ENCODE results near the gene DRAM2. TPM values are rescaled to one million over a fixed set of nuclear protein-coding genes. Genes with fewer than 3 reads are reported as not detected.
A peak's percentile ranks its signal among the peaks of the same experiment; 100 is the strongest.

The DRAM2 gene
- total and polyA plus RNA-seq, 12 donors = 21.2 to 126 (median 50.8) TPM

- Histone ChIP-seq H3K9me3 (replicated peaks in 1 of 3) (no peaks in the 10 kb centered on the region), H3K36me3 (replicated peaks in 1 of 2) (peaks cover 0 to 28% of the 10 kb centered on the region in 2 donors), H3K27me3 (no peaks in the 10 kb centered on the region), H3K27ac (no peak overlapping the region), H3K4me1 (replicated peaks in 1 of 2) (peaks cover 24 to 55% of the 10 kb centered on the region in 2 donors), H3K4me3 (no peak overlapping the region)
- DNase-seq = no peak
- intact Hi-C loops (cut with DNase I) = no loop called here
- TF ChIP-seq CTCF (IDR thresholded peaks at IDR 0.05) = no peak
- TF ChIP-seq POLR2A (IDR thresholded peaks at IDR 0.05) = no peak
- 94 to 100% (median 97%) methylated on average over 1 to 2 of the region's 2 CpGs for WGBS, 4 donors
These were observed 5.6 kb upstream of the DRAM2 start for GRCh38 chr1:111145542-111145941.

- intact Hi-C loops (cut with DNase I) = no loop called here
- 78 to 83% (median 81%) methylated on average over 5 of the region's 5 CpGs for WGBS, 4 donors
- no peaks in the 10 kb centered on the region for H3K9me3 ChIP-seq (replicated peaks in 1 of 3)
- no peaks in the 10 kb centered on the region for H3K27me3 ChIP-seq
- no peak for DNase-seq
- TF ChIP-seq CTCF (IDR thresholded peaks at IDR 0.05) (no peak), POLR2A (IDR thresholded peaks at IDR 0.05) (no peak)
- H3K4me3 ChIP-seq = no peak overlapping the region
- H3K27ac ChIP-seq = no peak overlapping the region
- peaks cover 22 to 45% of the 10 kb centered on the region in 2 donors for H3K4me1 ChIP-seq (replicated peaks in 1 of 2)
- H3K36me3 ChIP-seq (replicated peaks in 1 of 2) = no peaks in the 10 kb centered on the region
These were observed 2.6 kb upstream of the DRAM2 start for GRCh38 chr1:111142356-111142975.

- Histone ChIP-seq H3K9me3 (replicated peaks in 1 of 3) (no peaks in the 10 kb centered on the region), H3K4me1 (replicated peaks in 1 of 2) (peaks cover 22 to 36% of the 10 kb centered on the region in 2 donors), H3K36me3 (replicated peaks in 1 of 2) (no peaks in the 10 kb centered on the region), H3K27me3 (no peaks in the 10 kb centered on the region), H3K27ac (no peak overlapping the region), H3K4me3 (peak overlapping the region in 1 of 4 donors; percentile 95)
- 39 to 47% (median 44%) methylated on average over 5 of the region's 5 CpGs for WGBS, 4 donors
- intact Hi-C loops (cut with DNase I) = no loop called here
- DNase-seq = no peak
- TF ChIP-seq POLR2A (IDR thresholded peaks at IDR 0.05) (no peak), CTCF (IDR thresholded peaks at IDR 0.05) (no peak)
These were observed 1.6 kb upstream of the DRAM2 start for GRCh38 chr1:111141245-111142220.

- intact Hi-C loops (cut with DNase I) = no loop called here
- H3K9me3 ChIP-seq (replicated peaks in 1 of 3) = no peaks in the 10 kb centered on the region
- peaks cover 18 to 32% of the 10 kb centered on the region in 2 donors for H3K4me1 ChIP-seq (replicated peaks in 1 of 2)
These were observed 731 bp upstream of the DRAM2 start for GRCh38 chr1:111140680-111140967.

More at GRCh38 chr1:111140680-111140967, 731 bp upstream of the DRAM2 start:
- Histone ChIP-seq H3K4me3 (peak overlapping the region; percentile 71 to 99 (median 88)), H3K36me3 (replicated peaks in 1 of 2) (no peaks in the 10 kb centered on the region), H3K27ac (peak overlapping the region; percentile 80 to 92 (median 91)), H3K27me3 (no peaks in the 10 kb centered on the region)
- TF ChIP-seq CTCF (IDR thresholded peaks at IDR 0.05) (no peak), POLR2A (IDR thresholded peaks at IDR 0.05) (no peak)
- 0 to 1% (median 0%) methylated on average over 7 to 9 of the region's 9 CpGs for WGBS, 4 donors
- DNase-seq = peak in 6 of 7 donors; percentile 60 to 75 (median 68)
